ENCODE data around the gene MACROD2. TPM values are rescaled to one million over a fixed set of nuclear protein-coding genes. Genes with fewer than 3 reads are reported as not detected.

The MACROD2 gene
- total and polyA plus RNA-seq, 9 donors, result 3.7 to 25.5 (median 7.8) TPM

- H3K27ac ChIP-seq, result no peak overlapping the region
- DNase-seq, result no peak
- H3K27me3 ChIP-seq, result no peaks in the 10 kb centered on the region
Observed at GRCh38 chr20:16061351-16061750, 2066.0 kb downstream of the MACROD2 start.

DNA sequence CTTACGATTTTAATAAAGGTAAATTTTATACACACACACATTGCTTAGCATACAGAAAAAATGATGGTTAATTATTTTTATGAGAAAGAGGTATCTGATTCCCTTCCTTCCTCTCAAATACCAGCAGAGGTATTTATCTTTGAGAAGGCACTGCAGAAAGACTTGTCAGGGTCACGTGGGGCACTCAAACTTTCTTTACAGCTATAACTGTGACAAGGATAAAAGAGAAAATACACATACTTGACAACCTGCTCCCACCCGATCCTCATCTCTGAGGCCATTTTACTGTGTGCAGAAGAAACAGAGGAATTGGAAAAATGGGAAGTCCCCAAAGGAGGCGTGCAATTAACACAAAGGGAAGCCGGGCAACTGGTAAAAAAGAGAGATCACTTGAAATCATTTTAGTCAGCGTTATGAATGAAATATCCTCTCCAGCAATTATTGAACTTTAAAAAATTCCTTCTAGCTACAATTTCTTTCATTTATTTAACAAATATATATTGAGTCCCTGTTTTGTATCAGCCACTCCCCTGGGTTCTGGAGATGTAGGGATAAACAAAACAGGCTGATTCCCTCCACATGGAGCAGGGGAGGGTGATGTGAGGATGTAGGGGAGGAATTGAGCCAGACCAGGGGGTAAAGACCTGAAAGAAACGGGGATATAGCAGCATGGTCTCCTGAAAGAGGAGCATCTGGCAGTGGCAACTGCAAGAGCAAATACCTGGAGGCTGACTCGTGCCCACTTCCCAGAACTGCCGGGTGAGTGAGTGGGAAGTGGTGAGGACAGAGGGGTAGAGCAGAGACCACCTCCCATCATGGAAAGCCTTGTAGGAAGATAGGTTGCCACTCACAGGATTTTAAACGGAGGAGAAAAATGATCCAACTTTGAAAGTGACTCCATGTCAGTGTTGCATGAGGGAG, 2067.6 kb downstream of the MACROD2 start:
- Histone ChIP-seq H3K27ac (no peak overlapping the region), H3K4me3 (no peak overlapping the region), H3K9me3 (no peaks in the 10 kb centered on the region), H3K4me1 (ENCODE audit: insufficient read depth) (peaks cover 9% of the 10 kb centered on the region), H3K27me3 (no peaks in the 10 kb centered on the region), H3K36me3 (no peaks in the 10 kb centered on the region)
- DNase-seq, result no peak
- intact Hi-C loops (cut with DNase I), result no loop called here
- 88 to 90% (median 89%) methylated on average over 10 of the region's 10 CpGs for WGBS, 3 donors
- no peak for TF ChIP-seq CTCF (IDR thresholded peaks at IDR 0.05)
- TF ChIP-seq EP300 (IDR thresholded peaks at IDR 0.05), result no peak
- no peak for TF ChIP-seq POLR2A (IDR thresholded peaks at IDR 0.05)

More at GRCh38 chr20:16061351-16061750, 2066.0 kb downstream of the MACROD2 start:
- Histone ChIP-seq H3K9me3 (no peaks in the 10 kb centered on the region), H3K4me1 (ENCODE audit: insufficient read depth) (peaks cover 9% of the 10 kb centered on the region), H3K4me3 (no peak overlapping the region), H3K36me3 (no peaks in the 10 kb centered on the region)
- 79 to 95% (median 91%) methylated on average over 7 of the region's 7 CpGs for WGBS, 3 donors
- intact Hi-C loops (cut with DNase I), result no loop called here
- TF ChIP-seq EP300 (IDR thresholded peaks at IDR 0.05) (no peak), POLR2A (IDR thresholded peaks at IDR 0.05) (no peak), CTCF (IDR thresholded peaks at IDR 0.05) (no peak)

- intact Hi-C loops (cut with DNase I), result no loop called here
Observed at GRCh38 chr20:16063881-16064280, 2068.6 kb downstream of the MACROD2 start.

More at GRCh38 chr20:16063881-16064280, 2068.6 kb downstream of the MACROD2 start:
- Histone ChIP-seq H3K4me3 (no peak overlapping the region), H3K27ac (no peak overlapping the region), H3K4me1 (ENCODE audit: insufficient read depth) (peaks cover 9% of the 10 kb centered on the region), H3K36me3 (no peaks in the 10 kb centered on the region), H3K27me3 (no peaks in the 10 kb centered on the region), H3K9me3 (no peaks in the 10 kb centered on the region)
- TF ChIP-seq POLR2A (IDR thresholded peaks at IDR 0.05) (no peak), CTCF (IDR thresholded peaks at IDR 0.05) (no peak), EP300 (IDR thresholded peaks at IDR 0.05) (no peak)
- 80 to 86% (median 81%) methylated on average over 2 of the region's 2 CpGs for WGBS, 3 donors
- no peak for DNase-seq

Measured in ovary (tissue), 9 donors.